Trophoblast cell (in vitro differentiated cells and primary cell): ENCODE data around the gene KIAA1210.

ENCODE experiments used
- DNase-seq, 2 donors: peaks; one replicate each; pipeline ENCODE4 v3.0.0-alpha.2; 2016
- H2AFZ ChIP-seq: 2 replicates; pipeline ENCODE4 v1.6.1; 2013; ENCODE audit warnings: low read length, moderate library complexity, mild to moderate bottlenecking; ENCODE audit not compliant: insufficient read depth, poor library complexity
- H2AK5ac ChIP-seq: 2 replicates; pipeline ENCODE4 v1.6.1; 2013; ENCODE audit warnings: mild to moderate bottlenecking, low read length
- H2BK120ac ChIP-seq: 2 replicates; pipeline ENCODE4 v1.6.1; 2013; ENCODE audit warnings: low read length, mild to moderate bottlenecking, moderate library complexity; ENCODE audit not compliant: insufficient read depth, poor library complexity
- H2BK12ac ChIP-seq: 2 replicates; pipeline ENCODE4 v1.6.1; 2013; ENCODE audit warnings: mild to moderate bottlenecking, low read length, moderate library complexity
- H2BK5ac ChIP-seq: 2 replicates; pipeline ENCODE4 v1.6.1; 2013; ENCODE audit warnings: low read length, low read depth, moderate library complexity, mild to moderate bottlenecking; ENCODE audit not compliant: poor library complexity
- H3K14ac ChIP-seq: 2 replicates; pipeline ENCODE4 v1.6.1; 2013; ENCODE audit warnings: mild to moderate bottlenecking, low read length
- H3K18ac ChIP-seq: 2 replicates; pipeline ENCODE4 v1.6.1; 2013; ENCODE audit warnings: mild to moderate bottlenecking, low read length
- H3K23ac ChIP-seq: 2 replicates; pipeline ENCODE4 v1.6.1; 2013; ENCODE audit warnings: low read length
- H3K27ac ChIP-seq: 2 replicates; pipeline ENCODE4 v1.5.1; 2013; ENCODE audit warnings: low read depth, mild to moderate bottlenecking, inconsistent platforms, low read length, moderate library complexity
- H3K27me3 ChIP-seq: 2 replicates; pipeline ENCODE4 v1.6.1; 2013; ENCODE audit warnings: inconsistent platforms, mild to moderate bottlenecking, low read length, moderate library complexity; ENCODE audit not compliant: insufficient read depth
- H3K36me3 ChIP-seq, 2 experiments: 1 replicate in 1 of 2; 2 replicates in 1 of 2; pipeline ENCODE4 v1.6.1; 2013; ENCODE audit warnings: low read length in 2 of 2, mild to moderate bottlenecking in 2 of 2, moderate library complexity in 1 of 2; ENCODE audit not compliant: insufficient read depth in 2 of 2, control insufficient read depth in 1 of 2
- H3K4ac ChIP-seq: 2 replicates; pipeline ENCODE4 v1.6.1; 2013; ENCODE audit warnings: low read depth, mild to moderate bottlenecking, low read length, moderate library complexity
- H3K4me1 ChIP-seq, 2 experiments: 1 replicate in 1 of 2; 2 replicates in 1 of 2; pipeline ENCODE4 v1.6.1; 2013; ENCODE audit warnings: low read length in 2 of 2, mild to moderate bottlenecking in 2 of 2, moderate library complexity in 1 of 2; ENCODE audit not compliant: insufficient read depth in 2 of 2, control insufficient read depth in 1 of 2
- H3K4me2 ChIP-seq: 2 replicates; pipeline ENCODE4 v1.6.1; 2013; ENCODE audit warnings: inconsistent platforms, mild to moderate bottlenecking, low read length, moderate library complexity
- H3K4me3 ChIP-seq: 2 replicates; pipeline ENCODE4 v1.5.1; 2013; ENCODE audit warnings: mild to moderate bottlenecking, low read depth, low read length, inconsistent platforms
- H3K79me1 ChIP-seq: one replicate; pipeline ENCODE4 v1.6.1; 2013; ENCODE audit warnings: low read length
- H3K79me2 ChIP-seq: 2 replicates; pipeline ENCODE4 v1.6.1; 2013; ENCODE audit warnings: low read length, mild to moderate bottlenecking; ENCODE audit not compliant: control insufficient read depth, insufficient read depth, poor library complexity
- H3K9ac ChIP-seq: 2 replicates; pipeline ENCODE4 v1.6.1; 2013; ENCODE audit warnings: mild to moderate bottlenecking, low read length
- H3K9me3 ChIP-seq: 2 replicates; pipeline ENCODE4 v1.6.1; 2013; ENCODE audit warnings: low read depth, mild to moderate bottlenecking, control low read depth, inconsistent platforms, low read length; ENCODE audit not compliant: insufficient read depth
- H4K12ac ChIP-seq: 2 replicates; pipeline ENCODE4 v1.6.1; 2013; ENCODE audit warnings: low read depth, mild to moderate bottlenecking, low read length, moderate library complexity
- H4K8ac ChIP-seq: 2 replicates; pipeline ENCODE4 v1.6.1; 2013; ENCODE audit warnings: low read depth, mild to moderate bottlenecking, low read length, moderate library complexity
- H4K91ac ChIP-seq: one replicate; pipeline ENCODE4 v1.6.1; 2013; ENCODE audit warnings: low read depth, mild to moderate bottlenecking, low read length, moderate library complexity
- WGBS: extraction: QIAGEN DNeasy Blood & Tissue Kit; methylation state at CpG from one replicate; pipeline ENCODE4 v1.1.7; 2013; ENCODE audit warnings: missing lambda C conversion rate; ENCODE audit not compliant: insufficient read length, insufficient coverage; ENCODE audit errors: extremely low coverage; 5-methylcytosine and 5-hydroxymethylcytosine counted together

KIAA1210 gene

GRCh38 chrX:119132961-119133360 is 5.3 kb upstream of the KIAA1210 start:
- no peak for DNase-seq
- Histone ChIP-seq H3K79me1 (no peaks in the 10 kb centered on the region), H3K4me2 (no peak overlapping the region), H2BK120ac (no peak overlapping the region), H3K23ac (no peak overlapping the region), H3K4me1 (no peaks in the 10 kb centered on the region), H3K4ac (no peak overlapping the region), H3K79me2 (no peaks in the 10 kb centered on the region), H4K12ac (no peak overlapping the region), H2BK5ac (no peak overlapping the region), H2BK12ac (no peak overlapping the region), H4K8ac (no peak overlapping the region), H3K9me3 (no peaks in the 10 kb centered on the region), H3K9ac (no peak overlapping the region), H3K27me3 (no peaks in the 10 kb centered on the region), H3K36me3 (no peaks in the 10 kb centered on the region), H3K4me3 (no peak overlapping the region), H2AK5ac (no peak overlapping the region), H3K27ac (no peak overlapping the region), H3K18ac (no peak overlapping the region), H2AFZ (no peak overlapping the region), H4K91ac (no peak overlapping the region), H3K14ac (no peak overlapping the region)
- no CpG with 5 or more reads among the region's 5 CpGs for WGBS

- Histone ChIP-seq H3K27me3 (no peaks in the 10 kb centered on the region), H4K91ac (no peak overlapping the region), H4K8ac (no peak overlapping the region), H3K79me1 (no peaks in the 10 kb centered on the region), H2AK5ac (no peak overlapping the region), H3K9me3 (no peaks in the 10 kb centered on the region), H2BK120ac (no peak overlapping the region), H3K4me3 (no peak overlapping the region), H3K27ac (no peak overlapping the region), H3K14ac (no peak overlapping the region), H2BK12ac (no peak overlapping the region), H3K23ac (no peak overlapping the region), H4K12ac (no peak overlapping the region), H3K18ac (no peak overlapping the region), H3K79me2 (no peaks in the 10 kb centered on the region), H3K36me3 (no peaks in the 10 kb centered on the region), H2BK5ac (no peak overlapping the region), H3K9ac (no peak overlapping the region), H2AFZ (no peak overlapping the region), H3K4me2 (no peak overlapping the region), H3K4me1 (no peaks in the 10 kb centered on the region), H3K4ac (no peak overlapping the region)
- WGBS, result no CpG with 5 or more reads among the region's 2 CpGs
- DNase-seq, result no peak
These were observed 4.7 kb upstream of the KIAA1210 start for GRCh38 chrX:119132316-119132715.

GRCh38 chrX:119130911-119131310 is 3.3 kb upstream of the KIAA1210 start:
- no peak overlapping the region for H3K27ac ChIP-seq
- no peaks in the 10 kb centered on the region for H3K27me3 ChIP-seq
- H4K8ac ChIP-seq, result no peak overlapping the region
- no peaks in the 10 kb centered on the region for H3K79me2 ChIP-seq
- H2AFZ ChIP-seq, result no peak overlapping the region
- DNase-seq, result no peak
- no peaks in the 10 kb centered on the region for H3K9me3 ChIP-seq
- H3K4ac ChIP-seq, result no peak overlapping the region
- no peak overlapping the region for H3K23ac ChIP-seq
- H2AK5ac ChIP-seq, result no peak overlapping the region
- H3K4me3 ChIP-seq, result no peak overlapping the region
- H2BK5ac ChIP-seq, result no peak overlapping the region
- H3K9ac ChIP-seq, result no peak overlapping the region
- no peaks in the 10 kb centered on the region for H3K36me3 ChIP-seq
- H2BK12ac ChIP-seq, result no peak overlapping the region
- no peak overlapping the region for H4K12ac ChIP-seq
- H2BK120ac ChIP-seq, result no peak overlapping the region
- no CpG with 5 or more reads among the region's 2 CpGs for WGBS
- H3K4me2 ChIP-seq, result no peak overlapping the region
- H3K4me1 ChIP-seq, result no peaks in the 10 kb centered on the region
- no peak overlapping the region for H4K91ac ChIP-seq
- no peak overlapping the region for H3K14ac ChIP-seq
- H3K79me1 ChIP-seq, result no peaks in the 10 kb centered on the region
- H3K18ac ChIP-seq, result no peak overlapping the region

GRCh38 chrX:119121341-119121740 is 6.3 kb downstream of the KIAA1210 start:
- no CpG with 5 or more reads among the region's 1 CpG for WGBS
- DNase-seq, result peak in 1 of 2 donors; percentile 33

More at GRCh38 chrX:119121341-119121740, 6.3 kb downstream of the KIAA1210 start:
- Histone ChIP-seq H2AK5ac (no peak overlapping the region), H4K91ac (no peak overlapping the region), H3K79me1 (no peaks in the 10 kb centered on the region), H2BK120ac (no peak overlapping the region), H4K8ac (no peak overlapping the region), H3K27ac (no peak overlapping the region), H3K4me1 (peaks cover 3% of the 10 kb centered on the region in 2 experiments), H3K36me3 (no peaks in the 10 kb centered on the region), H3K18ac (no peak overlapping the region), H3K9me3 (no peaks in the 10 kb centered on the region), H2BK5ac (no peak overlapping the region), H3K79me2 (no peaks in the 10 kb centered on the region), H3K27me3 (no peaks in the 10 kb centered on the region), H2BK12ac (no peak overlapping the region), H3K14ac (no peak overlapping the region), H4K12ac (no peak overlapping the region), H3K4me2 (no peak overlapping the region), H3K4me3 (no peak overlapping the region), H2AFZ (no peak overlapping the region), H3K9ac (no peak overlapping the region), H3K23ac (no peak overlapping the region), H3K4ac (no peak overlapping the region)
